HG03045 (cell line): Measurements from ENCODE around the gene FNBP1.

Experiments used
- ATAC-seq: cut with Tn5 transposase; IDR thresholded peaks from one replicate; pipeline ENCODE4 v1.9.1; 2021; ENCODE audit warnings: mild to moderate bottlenecking, moderate library complexity; ENCODE audit not compliant: unreplicated experiment

The FNBP1 gene

GRCh38 chr9:129932303-129933151 lies 110.5 kb downstream of the FNBP1 start:
- no peak for ATAC-seq

GRCh38 chr9:129930743-129931142 lies 112.2 kb downstream of the FNBP1 start:
- no peak for ATAC-seq

- no peak for ATAC-seq
These were observed 113.4 kb downstream of the FNBP1 start for GRCh38 chr9:129929496-129930125.

- ATAC-seq = no peak
These were observed 119.4 kb downstream of the FNBP1 start for GRCh38 chr9:129923589-129923988.

GRCh38 chr9:129921905-129922304 lies 121.1 kb downstream of the FNBP1 start:
- no peak for ATAC-seq

- no peak for ATAC-seq
These were observed 123.1 kb downstream of the FNBP1 start for GRCh38 chr9:129919841-129920240.

GRCh38 chr9:129919277-129919676 lies 123.7 kb downstream of the FNBP1 start:
- no peak for ATAC-seq

GRCh38 chr9:129918296-129918950 lies 124.6 kb downstream of the FNBP1 start:
- ATAC-seq = no peak

GRCh38 chr9:129916707-129917106 lies 126.3 kb downstream of the FNBP1 start:
- ATAC-seq = no peak

- ATAC-seq = no peak
These were observed 128.9 kb downstream of the FNBP1 start for GRCh38 chr9:129914051-129914450.

- no peak for ATAC-seq
These were observed 132.1 kb downstream of the FNBP1 start for GRCh38 chr9:129910628-129911567.

GRCh38 chr9:129909851-129910250 lies 133.1 kb downstream of the FNBP1 start:
- no peak for ATAC-seq

GRCh38 chr9:129908906-129909305 lies 134.1 kb downstream of the FNBP1 start:
- ATAC-seq = no peak

- ATAC-seq = no peak
These were observed 135.8 kb downstream of the FNBP1 start for GRCh38 chr9:129907201-129907600.

GRCh38 chr9:129906298-129906697 lies 136.7 kb downstream of the FNBP1 start:
- no peak for ATAC-seq

- no peak for ATAC-seq
These were observed 138.3 kb downstream of the FNBP1 start for GRCh38 chr9:129904734-129905133.

GRCh38 chr9:129902740-129903134 lies 140.3 kb downstream of the FNBP1 start:
- ATAC-seq = no peak

GRCh38 chr9:129901993-129902739 lies 140.8 kb downstream of the FNBP1 start:
- no peak for ATAC-seq

- ATAC-seq = peak; percentile 67
These were observed 142.5 kb downstream of the FNBP1 start for GRCh38 chr9:129900263-129901027.
